NCI-H69 (cell line): ENCODE results near the gene CTAGE9.
"Not testable (repeated sequence)": the region's sequence is repeated elsewhere in the genome, so short reads cannot be mapped to it uniquely, and the experiment has no call there.

Source experiments
- DNase-seq: peaks from one replicate; lab custom pipeline; 2025; lab: John Stamatoyannopoulos, UW

The CTAGE9 gene, protein sequence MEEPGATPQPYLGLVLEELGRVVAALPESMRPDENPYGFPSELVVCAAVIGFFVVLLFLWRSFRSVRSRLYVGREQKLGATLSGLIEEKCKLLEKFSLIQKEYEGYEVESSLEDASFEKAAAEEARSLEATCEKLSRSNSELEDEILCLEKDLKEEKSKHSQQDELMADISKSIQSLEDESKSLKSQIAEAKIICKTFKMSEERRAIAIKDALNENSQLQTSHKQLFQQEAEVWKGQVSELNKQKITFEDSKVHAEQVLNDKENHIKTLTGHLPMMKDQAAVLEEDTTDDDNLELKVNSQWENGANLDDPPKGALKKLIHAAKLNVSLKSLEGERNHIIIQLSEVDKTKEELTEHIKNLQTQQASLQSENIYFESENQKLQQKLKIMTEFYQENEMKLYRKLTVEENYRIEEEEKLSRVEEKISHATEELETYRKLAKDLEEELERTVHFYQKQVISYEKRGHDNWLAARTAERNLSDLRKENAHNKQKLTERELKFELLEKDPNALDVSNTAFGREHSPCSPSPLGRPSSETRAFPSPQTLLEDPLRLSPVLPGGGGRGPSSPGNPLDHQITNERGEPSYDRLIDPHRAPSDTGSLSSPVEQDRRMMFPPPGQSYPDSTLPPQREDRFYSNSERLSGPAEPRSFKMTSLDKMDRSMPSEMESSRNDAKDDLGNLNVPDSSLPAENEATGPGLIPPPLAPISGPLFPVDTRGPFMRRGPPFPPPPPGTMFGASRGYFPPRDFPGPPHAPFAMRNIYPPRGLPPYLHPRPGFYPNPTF

DNA sequence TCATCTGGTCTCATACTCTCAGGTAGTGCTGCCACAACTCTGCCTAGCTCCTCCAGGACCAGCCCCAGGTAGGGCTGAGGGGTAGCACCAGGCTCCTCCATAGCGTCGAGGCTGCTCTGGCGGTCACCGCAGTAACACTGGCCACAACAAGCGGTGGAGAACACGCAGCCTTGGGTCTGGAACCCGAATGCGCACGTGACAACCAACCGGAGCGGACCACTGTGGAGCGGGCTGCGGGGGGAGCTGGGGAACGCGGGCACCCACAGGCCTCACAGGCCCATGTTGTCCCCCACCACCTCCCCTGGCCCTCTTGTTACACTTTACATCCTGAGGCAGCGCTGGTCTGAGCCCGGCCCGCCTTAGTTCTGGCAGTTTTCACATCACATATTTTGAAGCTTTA is at the start of gene CTAGE9:
Gene CTAGE9, minus strand, starts transcription at position 101 of the 400 bp plus-strand sequence. Its CDS starts 0 bp downstream, at position 101.
- DNase-seq, result not testable (repeated sequence)

DNA sequence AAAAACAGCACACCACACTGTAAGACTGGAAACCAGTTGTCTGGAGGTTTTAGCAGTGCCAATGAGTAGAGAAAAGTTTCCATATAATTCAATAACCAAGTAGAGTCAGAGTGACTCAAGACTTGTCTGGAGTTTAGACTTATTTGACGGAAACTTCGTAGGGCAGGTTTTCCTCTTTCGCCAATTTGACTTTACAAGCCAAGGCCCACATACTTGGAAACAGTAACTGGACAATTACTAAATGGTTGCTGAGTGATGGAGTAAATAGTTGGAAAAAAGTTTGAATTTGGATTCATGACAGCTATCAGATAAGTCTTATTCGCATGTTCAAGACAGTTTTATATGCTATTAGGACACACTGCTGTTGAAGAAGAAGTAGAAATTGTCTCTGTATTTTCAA is 48.1 kb upstream of the CTAGE9 start:
- DNase-seq, result no peak

DNA sequence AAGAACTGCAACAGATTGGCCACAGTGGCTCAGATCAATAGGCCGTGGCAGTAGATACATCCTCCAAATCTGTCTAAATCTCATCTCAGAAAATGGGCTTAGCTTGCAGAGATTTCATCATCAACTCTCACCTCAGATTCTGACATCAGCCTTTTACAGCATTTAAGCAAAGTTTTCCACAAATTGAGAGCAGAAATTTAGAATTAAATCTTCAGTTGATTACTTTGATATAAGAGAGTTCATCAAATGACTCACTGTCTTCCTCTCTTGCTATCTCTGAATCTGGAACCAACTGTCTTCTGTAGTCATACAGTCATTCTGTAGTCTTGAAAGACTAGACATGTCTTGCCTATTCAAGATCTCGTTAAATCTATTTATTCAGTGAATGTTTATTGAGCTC is 45.2 kb upstream of the CTAGE9 start:
- no peak for DNase-seq

DNA sequence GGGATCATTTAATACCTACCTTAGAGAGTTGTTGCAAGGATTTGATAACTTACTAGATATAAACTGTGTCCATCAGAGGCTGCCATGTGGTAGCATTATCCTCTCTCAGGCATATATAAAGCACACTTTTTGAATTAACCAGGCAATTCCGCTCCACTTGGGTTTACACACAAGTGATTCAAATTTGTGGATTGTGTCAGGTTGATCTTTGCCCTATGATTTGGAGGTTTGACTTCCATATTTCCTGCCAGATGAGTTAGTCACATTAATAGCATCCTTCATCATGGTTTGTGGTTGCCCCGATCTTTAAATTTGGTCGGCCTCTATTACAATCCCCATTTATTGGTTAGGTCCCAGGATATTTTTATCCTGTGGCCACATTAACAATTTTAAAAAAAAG is 44.8 kb upstream of the CTAGE9 start:
- DNase-seq, result no peak

DNA sequence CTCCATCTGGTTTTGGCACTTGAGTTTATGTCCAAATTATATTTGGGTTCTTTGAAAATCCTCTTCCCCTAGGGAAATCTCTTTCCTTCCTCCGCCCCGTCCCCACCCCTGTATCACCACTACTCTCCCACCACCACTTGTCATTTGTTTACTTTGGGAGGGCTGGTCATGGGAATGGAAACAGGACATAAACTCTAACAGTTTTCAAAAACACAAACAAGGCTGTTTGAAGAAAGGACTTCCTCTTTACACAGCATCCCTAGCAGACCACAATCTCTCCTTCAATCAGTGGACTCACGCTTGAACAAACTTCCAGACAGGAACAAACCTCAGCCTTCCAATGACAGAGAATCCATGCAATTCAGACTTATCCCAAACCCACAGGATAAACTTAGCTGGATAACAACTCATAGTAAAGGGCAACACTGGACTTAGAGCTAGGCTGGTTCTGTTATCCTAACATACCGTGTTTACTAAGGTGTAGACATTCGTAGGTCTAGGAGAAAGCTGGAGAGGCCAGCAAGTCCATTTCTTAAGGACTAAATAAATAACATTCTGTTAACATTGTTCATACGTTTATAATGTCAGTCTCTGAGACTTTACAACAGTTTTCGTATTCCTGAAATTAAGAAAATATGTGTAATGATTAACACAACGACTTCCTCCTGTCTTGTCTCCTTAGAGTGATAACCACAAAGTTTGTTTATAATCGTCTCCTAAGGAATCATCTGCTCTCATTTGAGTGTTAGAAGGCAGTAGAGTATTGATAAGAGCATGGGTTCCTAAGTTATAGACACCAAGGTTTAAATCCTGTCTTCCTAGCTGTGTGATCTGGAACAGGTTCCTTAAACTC is 44.1 kb upstream of the CTAGE9 start:
- no peak for DNase-seq

DNA sequence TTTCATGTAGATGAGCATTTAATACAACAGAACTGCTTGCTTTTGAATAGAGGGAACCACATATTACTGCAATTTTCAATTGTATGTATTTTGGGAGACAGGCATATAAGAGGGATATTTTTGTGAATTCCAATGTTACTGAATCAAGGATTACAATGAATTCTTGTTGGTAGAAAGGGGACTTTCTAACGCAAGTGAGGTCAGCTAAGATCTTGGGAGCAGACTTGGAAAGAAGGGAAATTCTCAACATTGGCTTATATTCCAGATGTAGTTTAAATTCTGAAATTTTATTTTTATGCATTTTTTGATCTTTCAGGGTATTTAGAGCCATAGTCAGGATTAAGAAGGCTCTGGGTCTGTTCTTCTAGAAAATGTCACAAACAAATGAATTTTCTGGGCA is 43.3 kb upstream of the CTAGE9 start:
- DNase-seq, result no peak

DNA sequence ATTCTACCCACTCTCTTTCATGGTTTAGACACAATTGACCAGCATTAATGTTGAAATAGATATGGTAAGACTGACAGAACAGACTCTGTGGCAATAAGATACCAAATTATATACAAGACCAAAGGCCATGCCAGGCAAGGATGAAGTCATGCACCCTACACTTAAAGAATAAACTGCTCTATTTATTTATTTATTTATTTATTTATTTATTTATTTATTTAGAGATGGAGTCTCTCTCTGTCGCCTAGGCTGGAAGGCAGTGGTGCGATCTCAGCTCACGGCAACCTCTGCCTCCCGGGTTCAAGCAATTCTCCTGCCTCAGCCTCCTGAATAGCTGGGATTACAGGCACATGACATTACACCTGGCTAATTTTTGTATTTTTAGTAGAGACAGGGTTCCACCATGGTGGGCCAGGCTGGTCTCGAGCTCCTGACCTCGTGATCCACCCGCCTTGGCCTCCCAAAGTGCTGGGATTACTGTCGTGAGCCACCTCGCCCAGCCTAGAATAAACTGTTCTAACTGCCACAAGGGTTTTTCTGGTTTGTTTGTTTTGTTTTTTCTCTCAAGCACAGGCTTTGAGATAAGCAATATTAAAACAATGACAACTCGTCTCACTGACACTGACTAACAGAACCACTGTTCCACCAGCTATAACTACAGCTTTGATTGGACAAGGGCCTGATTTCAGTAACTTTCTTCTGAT is 40.3 kb upstream of the CTAGE9 start:
- not testable (repeated sequence) for DNase-seq

DNA sequence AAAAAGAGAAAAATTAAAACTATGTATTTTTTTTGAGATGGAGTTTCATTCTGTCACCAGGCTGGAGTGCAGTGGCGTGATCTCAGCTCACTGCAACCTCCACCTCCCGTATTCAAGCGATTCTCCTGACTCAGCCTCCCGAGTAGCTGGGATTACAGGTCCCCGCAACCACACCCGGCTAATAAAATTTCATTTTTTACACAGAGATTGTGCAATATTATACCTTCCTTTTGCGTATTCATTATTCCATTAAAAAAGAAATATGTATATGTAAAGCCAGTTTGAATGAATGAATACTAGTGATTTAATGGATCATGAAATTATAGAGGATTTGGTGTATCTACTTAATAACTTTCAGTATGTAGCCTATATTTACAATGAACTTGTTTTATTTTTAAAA is 38.2 kb upstream of the CTAGE9 start:
- no peak for DNase-seq

DNA sequence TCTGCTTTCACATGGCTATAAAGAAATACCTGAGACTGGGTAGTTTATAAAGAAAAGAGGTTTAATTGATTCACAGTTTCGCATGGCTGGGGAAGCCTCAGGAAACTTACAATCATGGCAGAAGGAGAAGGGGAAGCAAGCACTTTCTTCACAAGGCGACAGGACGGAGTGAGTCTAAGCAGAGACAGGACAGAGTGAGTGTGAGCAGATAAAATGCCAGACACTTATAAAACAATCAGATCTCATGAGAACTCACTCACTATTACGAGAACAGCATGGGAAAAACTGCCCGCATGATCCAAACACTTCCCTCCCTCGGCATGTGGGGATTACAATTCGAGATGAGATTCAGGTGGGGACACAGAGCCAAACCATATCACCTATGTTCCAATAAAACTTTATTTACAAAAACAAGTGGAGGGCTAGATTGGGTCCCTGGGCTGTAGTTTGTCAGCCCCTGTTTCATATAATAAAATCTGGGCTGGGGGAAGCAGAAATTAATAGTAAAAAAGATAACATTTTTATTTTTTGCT is 37.1 kb upstream of the CTAGE9 start:
- no peak for DNase-seq

DNA sequence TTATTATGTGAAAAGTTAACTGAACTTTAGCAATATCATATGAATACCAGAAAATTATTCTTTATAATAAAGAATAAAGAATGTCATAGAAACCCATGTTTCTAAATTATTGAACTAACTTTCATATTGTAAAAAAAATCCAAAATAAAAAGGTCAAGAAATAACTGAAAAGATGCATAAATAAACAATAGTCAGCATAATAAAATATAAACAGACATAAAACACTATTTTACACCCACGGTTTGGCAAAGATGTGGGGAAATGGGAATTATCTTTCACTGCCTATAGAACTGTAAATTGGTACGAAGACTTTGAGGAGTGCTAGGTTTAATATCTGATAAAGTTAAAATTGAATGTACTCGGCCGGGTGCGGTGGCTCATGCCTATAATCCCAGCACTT is 34.7 kb upstream of the CTAGE9 start:
- no peak for DNase-seq

DNA sequence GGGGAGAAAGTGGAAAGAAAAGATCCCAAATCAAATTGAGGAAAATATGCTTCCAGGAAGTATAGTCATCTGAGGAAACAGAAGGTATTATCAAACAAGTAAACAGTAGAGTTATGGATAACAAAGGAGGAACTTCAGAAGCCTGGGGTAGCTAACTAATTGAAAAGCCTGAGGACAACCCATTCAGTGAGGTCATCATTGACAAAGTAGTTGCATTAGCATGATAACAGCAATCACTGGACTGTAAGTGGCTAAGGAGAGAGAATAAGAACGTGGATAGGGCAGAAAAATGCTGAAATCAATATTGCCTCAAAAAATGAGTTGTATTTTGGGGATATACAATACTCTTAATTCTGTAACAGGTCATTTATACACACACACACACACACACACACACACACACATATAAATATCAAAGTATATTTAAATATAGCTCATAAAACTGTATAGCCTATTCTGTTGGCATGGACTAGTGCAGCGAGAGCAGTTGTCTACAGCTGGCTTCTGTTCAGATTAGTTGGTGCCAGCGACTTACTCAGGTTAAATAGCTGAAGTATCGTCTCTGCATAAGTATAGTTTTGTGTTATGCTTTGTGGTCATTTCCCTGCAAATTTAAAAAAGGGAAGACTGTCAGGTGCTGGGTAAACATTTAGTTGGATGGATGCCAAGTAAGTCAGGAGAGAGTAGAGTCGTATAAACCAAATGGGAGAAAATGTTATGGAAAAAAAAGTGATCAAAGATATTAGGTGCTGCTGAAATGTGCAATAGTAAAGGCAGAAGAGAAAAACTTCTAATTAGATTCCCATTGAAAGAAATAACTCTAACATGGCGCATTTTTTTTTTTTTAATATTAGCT is 33.8 kb upstream of the CTAGE9 start:
- peak; percentile 60 for DNase-seq

DNA sequence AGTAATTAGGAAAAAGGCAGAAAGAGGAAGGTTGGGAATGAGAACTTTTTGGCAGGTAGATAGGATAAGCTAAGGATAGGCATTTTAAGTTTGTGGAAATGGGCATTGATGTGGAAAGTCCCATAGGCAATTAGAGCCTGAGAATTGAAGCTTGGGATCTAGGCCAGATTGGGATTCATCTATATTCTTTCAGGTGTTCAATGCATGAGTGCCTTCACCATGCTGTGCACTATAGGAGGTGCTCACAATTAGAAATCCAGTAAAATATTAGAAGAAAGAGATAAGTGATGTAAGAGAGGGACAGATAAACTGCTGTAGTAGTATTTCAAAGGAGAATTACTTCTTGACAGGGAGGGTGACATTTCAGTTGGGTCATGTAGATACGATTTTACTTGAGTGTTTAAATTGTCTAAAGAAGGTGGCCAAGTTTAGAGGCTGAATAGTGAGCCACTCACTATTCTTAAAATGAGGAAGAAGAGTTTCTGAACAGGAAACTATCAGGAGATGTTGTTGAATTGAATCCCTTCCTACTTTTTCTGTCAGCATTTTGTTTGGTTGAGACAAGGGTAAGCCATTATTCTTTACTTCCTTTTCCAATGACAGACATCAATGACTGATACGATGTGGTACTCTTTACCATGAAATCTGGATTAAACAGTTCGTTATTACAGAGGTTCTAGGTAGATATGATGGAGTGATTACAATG is 31.0 kb upstream of the CTAGE9 start:
- DNase-seq, result no peak

DNA sequence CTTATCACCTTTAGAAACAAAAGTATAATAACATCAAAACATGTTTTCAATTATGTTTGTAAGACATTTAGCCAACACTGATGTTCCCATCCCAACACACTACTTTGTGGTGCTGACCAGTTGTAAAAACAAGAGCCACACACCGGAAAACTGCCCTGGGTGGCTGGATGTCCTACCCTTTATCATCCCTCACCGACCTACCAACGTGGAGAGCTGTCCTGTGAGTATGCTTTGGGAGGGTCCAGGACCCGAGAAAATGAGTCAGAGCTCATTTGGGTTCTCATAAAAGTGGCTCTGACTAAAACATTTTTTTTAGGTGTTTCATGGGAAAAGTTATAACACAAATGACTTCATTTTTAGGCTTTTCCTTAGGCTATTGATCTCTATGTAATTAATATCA is 29.3 kb upstream of the CTAGE9 start:
- DNase-seq, result no peak

DNA sequence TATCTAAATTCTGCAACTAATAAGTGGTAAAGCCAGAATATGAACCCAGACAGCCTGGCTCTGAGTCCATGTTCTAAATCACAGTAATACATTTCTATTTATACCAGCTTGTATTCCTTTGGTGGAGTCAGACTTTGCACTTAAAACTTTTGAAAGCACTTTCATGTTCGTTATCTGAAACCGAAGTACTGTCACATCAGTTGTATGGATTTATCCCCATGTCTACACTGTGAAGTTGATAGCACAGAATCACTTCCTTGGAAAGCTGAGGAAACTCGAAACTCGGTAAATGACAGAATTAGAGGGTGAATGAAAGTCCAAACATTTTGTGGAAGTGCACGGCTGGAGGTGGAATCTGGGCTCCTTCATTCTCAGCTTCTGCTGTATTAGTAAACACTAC is 28.3 kb upstream of the CTAGE9 start:
- DNase-seq, result no peak

DNA sequence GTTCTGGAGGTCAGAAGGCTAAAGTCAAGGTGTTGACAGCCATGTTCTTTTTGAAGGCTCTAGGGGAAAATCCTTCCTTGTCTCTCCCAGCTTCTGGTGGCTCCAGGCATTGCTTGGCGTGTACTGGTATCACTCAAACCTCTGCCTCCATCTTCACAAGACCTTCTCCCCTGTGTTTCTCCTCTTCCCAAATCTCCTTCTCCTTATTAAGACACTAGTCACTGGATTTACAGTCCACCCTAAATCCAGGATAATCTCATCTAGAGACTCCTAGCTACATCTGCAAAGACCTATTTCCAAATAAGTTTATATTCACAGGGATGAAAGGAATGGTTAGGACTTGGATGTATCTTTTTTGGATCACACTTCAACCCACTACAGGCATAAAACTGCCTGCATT is 26.0 kb upstream of the CTAGE9 start:
- DNase-seq, result no peak

DNA sequence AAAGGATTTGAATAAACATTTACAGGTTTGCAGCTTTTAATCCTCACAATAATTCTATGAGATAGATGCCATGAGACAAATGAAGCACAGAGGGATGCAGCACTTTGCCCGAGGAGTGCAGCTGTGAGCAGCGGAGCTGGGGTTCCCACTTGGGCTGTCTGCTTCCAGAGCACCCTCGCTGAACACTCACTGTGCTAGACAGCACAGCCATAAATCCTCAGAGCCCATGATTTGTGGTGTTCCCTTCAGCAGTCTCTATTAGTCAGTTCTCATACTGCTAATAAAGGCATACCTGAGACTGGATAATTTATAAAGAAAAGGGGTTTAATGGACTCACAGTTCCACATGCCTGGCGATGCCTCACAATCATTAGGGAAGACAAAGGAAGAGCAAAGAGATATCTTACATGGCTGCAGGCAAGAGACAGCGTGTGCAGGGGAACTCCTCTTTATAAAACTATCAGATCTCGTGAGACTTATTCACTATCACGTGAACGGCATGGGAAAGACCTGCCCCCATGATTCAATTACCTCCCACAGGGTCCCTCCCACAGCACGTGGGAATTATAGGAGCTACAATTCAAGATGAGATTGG is 25.3 kb upstream of the CTAGE9 start:
- DNase-seq, result peak; percentile 57

DNA sequence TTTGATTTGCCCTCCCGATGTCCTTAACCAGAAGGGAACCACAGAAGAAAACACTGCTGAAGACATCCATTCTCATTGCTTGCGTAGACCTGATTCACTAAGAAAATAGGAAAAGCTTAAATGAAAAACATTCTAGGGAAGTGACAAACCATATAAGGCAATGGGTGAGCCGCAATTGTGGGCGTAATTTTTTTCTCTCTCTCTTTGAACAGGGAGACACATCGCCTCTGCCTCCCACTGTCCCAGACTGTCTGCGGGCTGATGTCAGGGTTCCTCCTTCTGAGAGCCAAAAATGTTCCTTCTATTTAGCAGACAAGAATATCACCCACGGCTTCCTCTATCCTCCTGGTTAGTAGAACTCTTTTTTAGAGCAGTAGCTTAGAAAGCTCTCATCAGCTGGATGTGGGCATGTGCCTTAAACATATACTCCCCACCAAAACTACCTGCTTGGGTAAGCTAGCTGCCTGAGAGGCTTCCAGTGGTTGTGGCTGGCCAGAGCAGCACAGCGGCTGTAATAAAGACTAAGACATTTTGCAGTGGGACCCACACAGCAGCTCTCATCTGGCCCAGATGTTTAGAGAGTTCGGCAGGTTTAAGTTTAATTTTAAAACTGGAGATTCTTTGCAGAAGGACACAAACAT is 22.7 kb upstream of the CTAGE9 start:
- DNase-seq, result no peak

DNA sequence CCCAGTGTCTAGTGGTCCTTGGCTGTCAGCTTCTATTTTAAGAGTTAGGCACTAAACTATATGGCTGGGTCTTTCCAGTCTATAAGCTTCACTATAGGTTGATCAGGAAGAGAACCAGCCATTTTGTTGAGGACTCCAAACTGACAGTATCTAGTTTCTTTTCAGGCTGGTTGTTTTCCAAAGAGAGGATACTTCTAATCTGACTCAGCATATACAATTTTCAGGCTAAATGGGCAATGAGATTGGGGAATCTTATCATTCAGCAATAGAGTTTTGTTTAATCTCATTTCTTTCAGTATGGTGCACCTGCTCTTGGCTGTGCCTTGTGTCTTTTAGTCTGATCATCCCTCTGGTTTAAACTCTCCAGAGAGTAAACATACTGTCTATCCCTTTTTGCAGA is 20.4 kb upstream of the CTAGE9 start:
- no peak for DNase-seq

DNA sequence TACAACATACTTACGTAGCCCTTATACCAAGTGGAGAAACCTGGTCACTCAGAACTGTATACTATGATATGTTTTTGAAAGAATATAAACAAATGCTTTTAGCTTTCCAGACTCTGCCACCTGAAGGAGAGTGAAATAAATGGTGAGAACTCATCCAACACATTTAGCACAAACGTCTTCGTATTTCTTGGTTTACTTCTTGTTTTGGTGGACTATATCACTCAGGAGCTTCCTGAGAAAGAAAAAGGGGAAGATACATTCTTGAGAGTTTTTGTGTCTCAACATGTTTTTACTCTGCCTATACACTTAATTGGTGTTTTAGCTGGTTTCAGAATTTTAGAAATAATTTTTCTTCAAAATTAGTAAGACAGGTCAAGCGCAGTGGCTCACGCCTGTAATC is 19.4 kb upstream of the CTAGE9 start:
- DNase-seq, result no peak
